Heart left ventricle (tissue), 16 donors: ENCODE results near the gene STX8. TPM values are rescaled to one million over a fixed set of nuclear protein-coding genes. Genes with fewer than 3 reads are reported as not detected.

Source experiments
- ATAC-seq, 4 donors: fragments of 200-7000 bp; cut with Tn5 transposase; one replicate each; pipeline ENCODE4 v1.9.1; 2020 to 2022; ENCODE audit warnings: moderate library complexity in 4 of 4, mild to moderate bottlenecking in 3 of 4, moderate number of reproducible peaks in 1 of 4
- DNase-seq, 5 donors: peaks; one replicate each; pipeline ENCODE4 v3.0.0-alpha.2; 2020
- H3K27ac ChIP-seq, 12 donors: fragments of 200-600 bp; sonication (generic) in 4 of 12; one replicate each; pipeline versions ENCODE4 v1.5.0 to v1.8.0; 2016 to 2022; ENCODE audit warnings: mild to moderate bottlenecking in 2 of 12
- H3K27me3 ChIP-seq, 9 donors: fragments of 200-600 bp; sonication (generic) in 2 of 9; one replicate each; pipeline versions ENCODE4 v1.5.1 to v1.8.0; 2016 to 2022; ENCODE audit warnings: mild to moderate bottlenecking in 3 of 9
- H3K36me3 ChIP-seq, 9 donors: fragments of 200-600 bp; sonication (generic) in 2 of 9; one replicate each; pipeline versions ENCODE4 v1.5.0 to v1.8.0; 2018 to 2022; ENCODE audit warnings: mild to moderate bottlenecking in 2 of 9
- H3K4me1 ChIP-seq, 12 donors: fragments of 200-600 bp; sonication (generic) in 4 of 12; one replicate each; pipeline versions ENCODE4 v1.5.0 to v1.8.0; 2016 to 2022; ENCODE audit warnings: mild to moderate bottlenecking in 3 of 12
- H3K4me3 ChIP-seq, 12 donors: fragments of 200-600 bp; sonication (generic) in 4 of 12; one replicate each; pipeline versions ENCODE4 v1.5.0 to v1.8.0; 2017 to 2022; ENCODE audit warnings: mild to moderate bottlenecking in 9 of 12, moderate library complexity in 4 of 12
- H3K9me3 ChIP-seq, 12 donors: fragments of 200-600 bp; sonication (generic) in 4 of 12; one replicate each; pipeline versions ENCODE4 v1.5.0 to v1.8.0; 2016 to 2022; ENCODE audit warnings: mild to moderate bottlenecking in 1 of 12
- POLR2A ChIP-seq, 2 donors: fragments of 450-650 bp; IDR thresholded peaks; one replicate each; pipeline ENCODE4 v1.6.1; 2017; ENCODE audit warnings: antibody characterized with exemption in 2 of 2, mild to moderate bottlenecking in 2 of 2, moderate library complexity in 2 of 2
- WGBS, 4 donors: extraction: QIAGEN DNeasy Blood & Tissue Kit in 2 of 4; methylation state at CpG; one replicate each; pipeline versions ENCODE4 v1.1.5 to v1.1.7; 2013 to 2018; 5-methylcytosine and 5-hydroxymethylcytosine counted together
- intact Hi-C, 10 donors: fragments of 100-400 bp; cut with DNase I; formaldehyde crosslinking; loops; one replicate each; pipeline versions ENCODE4 v1.11.1 to v1.14.2; 2022
- polyA plus RNA-seq, 2 donors: library from polyadenylated mRNA; stranded (reverse); fragments of 200-250 nt; gene quantifications; one replicate each; pipeline ENCODE4 v1.2.3, GENCODE V29; 2013
- total RNA-seq, 9 donors: library from RNA; depleted of rRNA in 2 of 9; stranded (reverse); fragments of >200 nt in 2 of 9; fragmentation: NEBNext Ultra II Directional in 3 of 9; extraction: Animal tissue kit (Norgen Biotek cat#: 25700) in 3 of 9; gene quantifications; one replicate each; pipeline versions ENCODE4 v1.1.0 to v1.2.4, GENCODE V29; 2016 to 2023
- TF ChIP-seq, protein P1 (sequence below), 12 donors: fragments of 200-600 bp; sonication (generic) in 4 of 12; IDR thresholded peaks; one replicate each; pipeline versions ENCODE4 v1.5.0 to v1.8.0; 2018 to 2022; ENCODE audit warnings: antibody characterized with exemption in 12 of 12, mild to moderate bottlenecking in 5 of 12
- donor health status: ischemic (EF 13 %, LVEDD 7.1; RV severe dilation, severe dysfunction).
- donor health status: healthy with polysubstance abuse.
- donor health status: DM: no; HTN: yes; CAD: no.
- donor health status: DM: no; HTN: no; CAD: no.
- donor health status: ischemic (EF 25% LVEDD 6.9; RV normal size, moderate dysfunction).
- donor health status: ischemic (EF 25% LVEDD 5.7; RV mildly dilated, moderate dysfunction).
- donor health status: healthy.
- donor health status: DM: yes; HTN: yes; CAD: no.
- donor health status: ischemic (EF 35%, LVEDD 5.7; RV mildly dilated, moderate dysfunction).
- donor health status: nonischemic (EF 11% LVEDD 7.7; RV severe dilation, severe dysfunction).
- donor health status: DM: yes; HTN: yes; CAD: no.
- donor health status: PGD.
- donor health status: ischemic (EF 29% LVEDD 5.4; RV normal size, mild dysfunction).
- donor health status: nonischemic (EF 23%, LVEDD 6.1; RV moderate dilation, normal function).

STX8 gene
- total and polyA plus RNA-seq, 11 donors: 43.2 to 86.0 (median 62.3) TPM

- no peak overlapping the region for H3K4me3 ChIP-seq
- H3K9me3 ChIP-seq: no peaks in the 10 kb centered on the region
- DNase-seq (no peak), ATAC-seq (no peak)
- H3K36me3 ChIP-seq: peaks cover 0 to 6% (median 0%) of the 10 kb centered on the region in 9 donors
- peaks cover 0 to under 1% (median 0%) of the 10 kb centered on the region in 12 donors for H3K4me1 ChIP-seq
- TF ChIP-seq, protein P1, sequence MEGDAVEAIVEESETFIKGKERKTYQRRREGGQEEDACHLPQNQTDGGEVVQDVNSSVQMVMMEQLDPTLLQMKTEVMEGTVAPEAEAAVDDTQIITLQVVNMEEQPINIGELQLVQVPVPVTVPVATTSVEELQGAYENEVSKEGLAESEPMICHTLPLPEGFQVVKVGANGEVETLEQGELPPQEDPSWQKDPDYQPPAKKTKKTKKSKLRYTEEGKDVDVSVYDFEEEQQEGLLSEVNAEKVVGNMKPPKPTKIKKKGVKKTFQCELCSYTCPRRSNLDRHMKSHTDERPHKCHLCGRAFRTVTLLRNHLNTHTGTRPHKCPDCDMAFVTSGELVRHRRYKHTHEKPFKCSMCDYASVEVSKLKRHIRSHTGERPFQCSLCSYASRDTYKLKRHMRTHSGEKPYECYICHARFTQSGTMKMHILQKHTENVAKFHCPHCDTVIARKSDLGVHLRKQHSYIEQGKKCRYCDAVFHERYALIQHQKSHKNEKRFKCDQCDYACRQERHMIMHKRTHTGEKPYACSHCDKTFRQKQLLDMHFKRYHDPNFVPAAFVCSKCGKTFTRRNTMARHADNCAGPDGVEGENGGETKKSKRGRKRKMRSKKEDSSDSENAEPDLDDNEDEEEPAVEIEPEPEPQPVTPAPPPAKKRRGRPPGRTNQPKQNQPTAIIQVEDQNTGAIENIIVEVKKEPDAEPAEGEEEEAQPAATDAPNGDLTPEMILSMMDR (IDR thresholded peaks at IDR 0.05): no peak
- no peak for TF ChIP-seq POLR2A (IDR thresholded peaks at IDR 0.05)
- H3K27me3 ChIP-seq: no peaks in the 10 kb centered on the region
- WGBS, 4 donors: 82 to 92% (median 86%) methylated on average over 3 of the region's 3 CpGs
- intact Hi-C loops: no loop called here
- H3K27ac ChIP-seq: no peak overlapping the region
These were observed 135.8 kb downstream of the STX8 start for GRCh38 chr17:9439851-9440250.

- WGBS, 4 donors: 70 to 77% (median 76%) methylated on average over 1 of the region's 1 CpG
- peak in 3 of 4 donors; percentile 31 to 52 (median 47) for ATAC-seq
- Histone ChIP-seq H3K36me3 (peaks cover 0 to 6% (median 0%) of the 10 kb centered on the region in 9 donors), H3K27me3 (no peaks in the 10 kb centered on the region), H3K4me3 (no peak overlapping the region), H3K9me3 (no peaks in the 10 kb centered on the region), H3K27ac (no peak overlapping the region), H3K4me1 (peaks cover 0 to 14% (median 9%) of the 10 kb centered on the region in 12 donors)
- DNase-seq: no peak
- intact Hi-C loops: no loop called here
- TF ChIP-seq POLR2A (IDR thresholded peaks at IDR 0.05): no peak
- TF ChIP-seq, protein P1 (IDR thresholded peaks at IDR 0.05): no peak
These were observed 139.0 kb downstream of the STX8 start for GRCh38 chr17:9436630-9437029.

- Histone ChIP-seq H3K27ac (no peak overlapping the region), H3K9me3 (no peaks in the 10 kb centered on the region), H3K4me3 (no peak overlapping the region), H3K4me1 (peaks cover 0 to 19% (median 13%) of the 10 kb centered on the region in 12 donors), H3K27me3 (no peaks in the 10 kb centered on the region), H3K36me3 (peaks cover 0 to 5% (median 0%) of the 10 kb centered on the region in 9 donors)
- no peak for TF ChIP-seq POLR2A (IDR thresholded peaks at IDR 0.05)
- TF ChIP-seq, protein P1 (IDR thresholded peaks at IDR 0.05): no peak
- no peak for ATAC-seq
- intact Hi-C loops: no loop called here
- no peak for DNase-seq
- 95 to 98% (median 95%) methylated on average over 6 of the region's 6 CpGs for WGBS, 4 donors
These were observed 140.5 kb downstream of the STX8 start for GRCh38 chr17:9435165-9435564.

DNA sequence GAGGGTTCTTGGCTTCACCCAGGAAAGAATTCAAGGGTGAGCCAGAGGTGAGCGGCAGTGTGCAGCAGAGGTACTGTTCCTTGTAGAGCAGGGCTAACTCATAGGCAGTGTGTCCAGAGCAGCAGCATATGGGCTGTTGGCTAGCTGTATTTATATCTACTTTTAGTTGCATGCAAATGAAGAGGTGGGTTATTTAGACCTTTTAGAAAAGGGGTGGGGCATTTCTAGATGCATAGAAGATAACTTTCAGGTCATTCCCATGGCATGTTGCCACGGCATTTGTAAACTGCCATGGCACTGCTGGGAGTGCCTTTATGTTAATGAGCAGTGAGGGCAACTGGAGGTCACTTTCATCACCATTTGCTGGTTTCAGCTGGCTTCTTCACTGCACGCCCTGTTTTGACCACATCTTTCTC, 141.0 kb downstream of the STX8 start:
- Histone ChIP-seq H3K9me3 (no peaks in the 10 kb centered on the region), H3K27ac (no peak overlapping the region), H3K36me3 (peaks cover 0 to 5% (median 0%) of the 10 kb centered on the region in 9 donors), H3K4me1 (peaks cover 0 to 19% (median 13%) of the 10 kb centered on the region in 12 donors), H3K4me3 (no peak overlapping the region), H3K27me3 (no peaks in the 10 kb centered on the region)
- WGBS, 4 donors: 93 to 98% (median 94%) methylated on average over 3 of the region's 3 CpGs
- TF ChIP-seq POLR2A (IDR thresholded peaks at IDR 0.05): no peak
- TF ChIP-seq, protein P1 (IDR thresholded peaks at IDR 0.05): no peak
- ATAC-seq (no peak), DNase-seq (no peak)
- intact Hi-C loops: no loop called here
